PC-3 (cell line): ENCODE data around the gene BNIP5. TPM values are rescaled to one million over a fixed set of nuclear protein-coding genes. Genes with fewer than 3 reads are reported as not detected.

Experiments used
- ATAC-seq: fragments of 200-7000 bp; cut with Tn5 transposase; 2 replicates; pipeline ENCODE4 v1.9.1; 2020; ENCODE audit warnings: mild to moderate bottlenecking, moderate library complexity
- BruUV-seq: library from RNA; stranded (reverse); fragments of 400-500 nt; replicated peaks from 2 replicates; lab custom pipeline; 2021; lab: Mats Ljungman, UMichigan
- CTCF ChIA-PET: fragments of 300-600 bp; sonication (Branson Sonifier 250); formaldehyde crosslinking; loops from one replicate; lab custom pipeline; 2022; ENCODE audit warnings: antibody characterized with exemption; lab: Charles Lee
- POLR2A ChIA-PET: fragments of 300-600 bp; sonication (Branson Sonifier 250); formaldehyde crosslinking; loops from one replicate; lab custom pipeline; 2022; ENCODE audit warnings: antibody characterized with exemption; ENCODE audit not compliant: unreplicated experiment; lab: Charles Lee
- DNase-seq: peaks from one replicate; pipeline ENCODE4 v3.0.0-alpha.2; 2015
- H2AFZ ChIP-seq: fragments of 300-600 bp; sonication (generic); 2 replicates; pipeline ENCODE4 v1.6.0; 2016; ENCODE audit warnings: antibody characterized with exemption, low read length
- H3F3A ChIP-seq: fragments of 300-600 bp; sonication (generic); one replicate; pipeline ENCODE4 v1.6.0; 2017; ENCODE audit warnings: antibody characterized with exemption, low read length, control low read depth, mild to moderate bottlenecking; ENCODE audit not compliant: unreplicated experiment
- H3K27ac ChIP-seq: fragments of 300-600 bp; sonication (generic); 2 replicates; pipeline ENCODE4 v1.5.1; 2016; ENCODE audit warnings: mild to moderate bottlenecking, low read length
- H3K27me3 ChIP-seq: fragments of 300-600 bp; sonication (generic); 2 replicates; pipeline ENCODE4 v1.6.1; 2016; ENCODE audit warnings: low read length, mixed read lengths
- H3K36me3 ChIP-seq: fragments of 300-600 bp; sonication (generic); 2 replicates; pipeline ENCODE4 v1.6.1; 2016; ENCODE audit warnings: low read depth, mixed run types, low read length, mixed read lengths
- H3K4me1 ChIP-seq: fragments of 300-600 bp; sonication (generic); 2 replicates; pipeline ENCODE4 v1.5.1; 2016; ENCODE audit warnings: low read length; ENCODE audit not compliant: insufficient read depth
- H3K4me2 ChIP-seq: fragments of 300-600 bp; sonication (generic); 2 replicates; pipeline ENCODE4 v1.6.0; 2016; ENCODE audit warnings: low read length
- H3K4me3 ChIP-seq: fragments of 300-600 bp; sonication (generic); 2 replicates; pipeline ENCODE4 v1.5.1; 2016; ENCODE audit warnings: mild to moderate bottlenecking, low read length, mixed read lengths
- H3K79me2 ChIP-seq: fragments of 300-600 bp; sonication (generic); 2 replicates; pipeline ENCODE4 v1.6.1; 2017; ENCODE audit warnings: low read length, mixed read lengths
- H3K9ac ChIP-seq: fragments of 300-600 bp; sonication (generic); 2 replicates; pipeline ENCODE4 v1.6.0; 2016; ENCODE audit warnings: mild to moderate bottlenecking, low read length
- H3K9me2 ChIP-seq: fragments of 300-600 bp; sonication (generic); replicated peaks from 2 replicates; pipeline ENCODE4 v1.6.1; 2016; ENCODE audit warnings: mixed run types, low read length, mixed read lengths
- H3K9me3 ChIP-seq: fragments of 300-600 bp; sonication (generic); 2 replicates; pipeline ENCODE4 v1.6.1; 2016; ENCODE audit warnings: low read length, mixed read lengths
- H4K20me1 ChIP-seq: fragments of 300-600 bp; sonication (generic); 2 replicates; pipeline ENCODE4 v1.6.1; 2016; ENCODE audit warnings: low read length, mixed read lengths
- EZH2 ChIP-seq: fragments of 300-600 bp; sonication (generic); IDR thresholded peaks from one replicate; pipeline ENCODE4 v1.6.1; 2017; ENCODE audit warnings: antibody characterized with exemption, mild to moderate bottlenecking, low read length; ENCODE audit not compliant: unreplicated experiment
- EZH2phosphoT487 ChIP-seq: fragments of 300-600 bp; sonication (generic); IDR thresholded peaks from 2 replicates; pipeline ENCODE4 v1.6.1; 2018; ENCODE audit warnings: mild to moderate bottlenecking, antibody characterized with exemption, low read length, borderline replicate concordance
- intact Hi-C: fragments of 100-400 bp; cut with micrococcal nuclease; formaldehyde crosslinking; loops from 2 replicates; pipeline ENCODE4 v1.9.0; 2023
- total RNA-seq: library from RNA; depleted of rRNA; stranded (reverse); fragments of >200 nt; gene quantifications from 2 replicates; pipeline ENCODE4 v1.2.3, GENCODE V29; 2014
- TF ChIP-seq, protein P1 (sequence below): fragments of 300-600 bp; sonication (generic); conservative IDR thresholded peaks from 2 replicates; pipeline ENCODE4 v1.5.1; 2017; ENCODE audit warnings: antibody characterized with exemption, low read depth, mild to moderate bottlenecking, low read length

BNIP5 gene
- total RNA-seq, 1 experiment from 2014 or later, result not detected

DNA sequence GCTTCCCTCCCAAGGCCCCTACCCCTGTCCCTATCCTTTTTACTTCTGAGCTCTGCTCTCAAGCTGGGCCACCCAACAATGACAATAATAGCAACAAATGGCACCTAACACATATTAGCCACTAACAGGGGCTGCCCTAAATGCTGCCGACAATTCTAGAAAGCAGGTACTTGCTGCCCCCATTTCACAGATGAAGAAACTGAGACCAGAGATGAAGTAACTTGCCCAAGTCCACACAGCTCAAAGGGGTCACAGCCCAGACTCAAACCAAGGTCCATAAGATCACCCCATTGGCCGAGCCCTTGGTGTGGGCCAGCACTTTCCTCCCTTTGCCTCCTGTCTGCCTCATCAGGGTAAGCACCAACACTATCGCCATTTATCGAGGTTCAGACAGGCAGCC lies 12.0 kb downstream of the BNIP5 start:
- Histone ChIP-seq H3K4me2 (no peak overlapping the region), H3K4me1 (no peaks in the 10 kb centered on the region), H3K27me3 (no peaks in the 10 kb centered on the region), H3K4me3 (no peak overlapping the region), H3K36me3 (no peaks in the 10 kb centered on the region), H3K9me3 (no peaks in the 10 kb centered on the region), H2AFZ (no peak overlapping the region), H3K9me2 (no peaks in the 10 kb centered on the region), H3F3A (no peaks in the 10 kb centered on the region), H4K20me1 (no peaks in the 10 kb centered on the region), H3K9ac (no peak overlapping the region), H3K27ac (no peak overlapping the region), H3K79me2 (no peaks in the 10 kb centered on the region)
- intact Hi-C loops, result no loop called here
- no peak for TF ChIP-seq EZH2phosphoT487
- TF ChIP-seq EZH2, result no peak
- TF ChIP-seq, protein P1, sequence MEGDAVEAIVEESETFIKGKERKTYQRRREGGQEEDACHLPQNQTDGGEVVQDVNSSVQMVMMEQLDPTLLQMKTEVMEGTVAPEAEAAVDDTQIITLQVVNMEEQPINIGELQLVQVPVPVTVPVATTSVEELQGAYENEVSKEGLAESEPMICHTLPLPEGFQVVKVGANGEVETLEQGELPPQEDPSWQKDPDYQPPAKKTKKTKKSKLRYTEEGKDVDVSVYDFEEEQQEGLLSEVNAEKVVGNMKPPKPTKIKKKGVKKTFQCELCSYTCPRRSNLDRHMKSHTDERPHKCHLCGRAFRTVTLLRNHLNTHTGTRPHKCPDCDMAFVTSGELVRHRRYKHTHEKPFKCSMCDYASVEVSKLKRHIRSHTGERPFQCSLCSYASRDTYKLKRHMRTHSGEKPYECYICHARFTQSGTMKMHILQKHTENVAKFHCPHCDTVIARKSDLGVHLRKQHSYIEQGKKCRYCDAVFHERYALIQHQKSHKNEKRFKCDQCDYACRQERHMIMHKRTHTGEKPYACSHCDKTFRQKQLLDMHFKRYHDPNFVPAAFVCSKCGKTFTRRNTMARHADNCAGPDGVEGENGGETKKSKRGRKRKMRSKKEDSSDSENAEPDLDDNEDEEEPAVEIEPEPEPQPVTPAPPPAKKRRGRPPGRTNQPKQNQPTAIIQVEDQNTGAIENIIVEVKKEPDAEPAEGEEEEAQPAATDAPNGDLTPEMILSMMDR, result no peak
- ChIA-PET POLR2A (no interaction called here), CTCF (interaction anchor here (0.6 kb wide), 1 partner anchor 22 kb away, joined by 7 read pairs; no protein-coding TSS in a partner anchor)
- DNase-seq (no peak), ATAC-seq (no peak)
- BruUV-seq, result no TSS peak

DNA sequence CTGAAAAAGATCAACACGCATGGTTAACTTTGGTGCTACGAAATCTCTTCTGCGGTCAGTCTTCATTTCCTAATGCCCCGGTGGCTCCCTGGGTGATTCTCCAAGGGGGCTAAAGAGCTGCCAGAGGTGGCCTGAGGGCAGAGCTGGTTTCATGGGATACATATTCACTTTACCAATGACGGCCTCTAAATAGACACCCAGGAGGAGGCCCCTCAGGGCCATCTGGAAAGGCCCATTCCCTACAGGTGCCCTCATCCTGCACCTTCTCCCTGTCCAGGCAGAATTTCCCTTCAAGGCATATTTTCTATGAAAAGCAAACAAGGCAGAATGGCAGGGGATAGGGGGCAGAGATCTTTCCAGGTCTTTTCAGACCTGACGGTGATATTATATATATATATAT lies 12.5 kb downstream of the BNIP5 start:
- no peaks in the 10 kb centered on the region for H3K9me3 ChIP-seq
- TF ChIP-seq EZH2phosphoT487, result no peak
- H3K27me3 ChIP-seq, result 0 out of 2 replicates have a peak, but pooled peaks cover 4% of the 10 kb centered on the region
- no peaks in the 10 kb centered on the region for H4K20me1 ChIP-seq
- H3K9me2 ChIP-seq, result no peaks in the 10 kb centered on the region
- H3K4me1 ChIP-seq, result no peaks in the 10 kb centered on the region
- H3K27ac ChIP-seq, result no peak overlapping the region
- BruUV-seq, result no TSS peak
- intact Hi-C loops, result no loop called here
- no peak overlapping the region for H3K4me3 ChIP-seq
- no peak overlapping the region for H2AFZ ChIP-seq
- no peaks in the 10 kb centered on the region for H3K79me2 ChIP-seq
- DNase-seq (no peak), ATAC-seq (no peak)
- no peak overlapping the region for H3K9ac ChIP-seq
- ChIA-PET POLR2A (no interaction called here), CTCF (no interaction called here)
- no peaks in the 10 kb centered on the region for H3F3A ChIP-seq
- H3K4me2 ChIP-seq, result no peak overlapping the region
- no peaks in the 10 kb centered on the region for H3K36me3 ChIP-seq

DNA sequence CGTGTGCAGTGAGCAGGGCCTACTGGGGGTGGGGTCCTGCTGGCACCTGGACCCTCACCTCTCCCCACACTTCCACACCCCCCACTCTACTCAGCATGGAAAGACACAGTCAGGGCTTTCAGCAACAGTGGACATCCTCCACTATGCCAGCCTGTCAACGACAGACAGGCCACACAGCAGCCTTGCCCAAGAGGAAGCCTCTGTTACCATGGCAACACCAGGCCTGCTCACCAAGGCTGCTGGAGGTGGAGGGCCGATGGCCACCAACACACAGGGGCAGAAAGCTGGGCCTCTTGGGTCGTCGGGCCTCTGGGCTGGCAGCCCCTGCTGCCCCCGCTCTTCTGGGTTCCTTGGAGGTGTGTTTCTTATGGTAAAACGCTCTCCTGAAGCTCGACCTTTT lies 13.6 kb downstream of the BNIP5 start:
- CTCF ChIA-PET, result no interaction called here
- peak; percentile 9 for DNase-seq

More for the DNA sequence above, 13.6 kb downstream of the BNIP5 start:
- Histone ChIP-seq H3K36me3 (no peaks in the 10 kb centered on the region), H3K27ac (no peak overlapping the region), H3K79me2 (no peaks in the 10 kb centered on the region), H3K9me3 (no peaks in the 10 kb centered on the region), H2AFZ (no peak overlapping the region), H3K27me3 (0 out of 2 replicates have a peak, but pooled peaks cover 5% of the 10 kb centered on the region), H4K20me1 (no peaks in the 10 kb centered on the region), H3K4me1 (no peaks in the 10 kb centered on the region), H3K4me3 (no peak overlapping the region), H3K4me2 (no peak overlapping the region), H3F3A (no peaks in the 10 kb centered on the region), H3K9me2 (no peaks in the 10 kb centered on the region), H3K9ac (no peak overlapping the region)
- no peak for ATAC-seq
- TF ChIP-seq, protein P1, result no peak
- no peak for TF ChIP-seq EZH2phosphoT487
- no peak for TF ChIP-seq EZH2
- POLR2A ChIA-PET, result no interaction called here
- intact Hi-C loops, result no loop called here
- BruUV-seq, result no TSS peak
